OCI-LY7 (cell line): ENCODE measurements around the gene EIF4G3.

Experiments
- EZH2phosphoT487 ChIP-seq: fragments of 200-600 bp; sonication (generic); IDR thresholded peaks from 2 replicates; pipeline ENCODE4 v1.6.1; 2018; ENCODE audit warnings: low read depth, borderline replicate concordance, mild to moderate bottlenecking, mixed run types, antibody characterized with exemption, low read length, moderate library complexity, mixed read lengths
- TF ChIP-seq, protein P1 (sequence below): fragments of 200-600 bp; sonication (generic); conservative IDR thresholded peaks from 2 replicates; pipeline ENCODE4 v1.5.1; 2014; ENCODE audit warnings: mild to moderate bottlenecking, antibody characterized with exemption, low read length, moderate library complexity, mixed read lengths

DNA sequence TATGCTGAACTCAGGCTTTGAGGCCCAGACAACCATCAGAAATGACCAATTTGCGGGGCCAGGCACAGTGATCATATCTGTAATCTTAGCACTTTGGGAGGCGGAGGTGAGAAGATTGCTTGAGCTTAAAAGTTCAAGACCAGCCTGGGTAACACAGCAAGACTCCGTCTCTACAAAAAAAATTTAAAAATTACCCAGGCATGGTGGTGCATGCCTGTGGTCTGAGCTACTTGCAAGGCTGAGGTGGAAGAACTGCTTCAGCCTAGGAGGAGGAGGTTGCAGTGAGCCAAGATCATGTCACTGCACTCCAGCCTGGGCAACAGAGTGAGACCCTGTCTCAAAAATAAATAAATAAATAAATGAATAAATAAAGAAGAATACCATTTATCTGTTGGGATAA is 156.5 kb downstream of the EIF4G3 start:
- TF ChIP-seq, protein P1, sequence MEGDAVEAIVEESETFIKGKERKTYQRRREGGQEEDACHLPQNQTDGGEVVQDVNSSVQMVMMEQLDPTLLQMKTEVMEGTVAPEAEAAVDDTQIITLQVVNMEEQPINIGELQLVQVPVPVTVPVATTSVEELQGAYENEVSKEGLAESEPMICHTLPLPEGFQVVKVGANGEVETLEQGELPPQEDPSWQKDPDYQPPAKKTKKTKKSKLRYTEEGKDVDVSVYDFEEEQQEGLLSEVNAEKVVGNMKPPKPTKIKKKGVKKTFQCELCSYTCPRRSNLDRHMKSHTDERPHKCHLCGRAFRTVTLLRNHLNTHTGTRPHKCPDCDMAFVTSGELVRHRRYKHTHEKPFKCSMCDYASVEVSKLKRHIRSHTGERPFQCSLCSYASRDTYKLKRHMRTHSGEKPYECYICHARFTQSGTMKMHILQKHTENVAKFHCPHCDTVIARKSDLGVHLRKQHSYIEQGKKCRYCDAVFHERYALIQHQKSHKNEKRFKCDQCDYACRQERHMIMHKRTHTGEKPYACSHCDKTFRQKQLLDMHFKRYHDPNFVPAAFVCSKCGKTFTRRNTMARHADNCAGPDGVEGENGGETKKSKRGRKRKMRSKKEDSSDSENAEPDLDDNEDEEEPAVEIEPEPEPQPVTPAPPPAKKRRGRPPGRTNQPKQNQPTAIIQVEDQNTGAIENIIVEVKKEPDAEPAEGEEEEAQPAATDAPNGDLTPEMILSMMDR, result no peak
- TF ChIP-seq EZH2phosphoT487, result no peak
